ENCODE measurements around the gene SGCA.

The SGCA gene

GRCh38 chr17:50168319-50168718 is 2.5 kb downstream of the SGCA start:
- Histone ChIP-seq H3K9me3 (ENCODE audit: control insufficient read depth, low read length) (no peaks in the 10 kb centered on the region), H3K27me3 (ENCODE audit: control insufficient read depth, insufficient read depth, low read length) (peaks cover 5% of the 10 kb centered on the region), H3K36me3 (ENCODE audit: control insufficient read depth, insufficient read depth, low read length) (no peaks in the 10 kb centered on the region), H3K9ac (ENCODE audit: low read length) (no peak overlapping the region), H3K4me3 (ENCODE audit: low read length) (no peak overlapping the region), H3K4me1 (ENCODE audit: control insufficient read depth, insufficient read depth, low read length) (no peaks in the 10 kb centered on the region)

- no peaks in the 10 kb centered on the region for H3K4me1 ChIP-seq (ENCODE audit: control insufficient read depth, insufficient read depth, low read length)
- H3K9ac ChIP-seq (ENCODE audit: low read length), result no peak overlapping the region
- no peak overlapping the region for H3K4me3 ChIP-seq (ENCODE audit: low read length)
- H3K27me3 ChIP-seq (ENCODE audit: control insufficient read depth, insufficient read depth, low read length), result peaks cover under 1% of the 10 kb centered on the region
- no peaks in the 10 kb centered on the region for H3K36me3 ChIP-seq (ENCODE audit: control insufficient read depth, insufficient read depth, low read length)
- H3K9me3 ChIP-seq (ENCODE audit: control insufficient read depth, low read length), result no peaks in the 10 kb centered on the region
Observed at GRCh38 chr17:50169121-50169764, 3.4 kb downstream of the SGCA start.

- no peak overlapping the region for H3K9ac ChIP-seq (ENCODE audit: low read length)
- no peaks in the 10 kb centered on the region for H3K4me1 ChIP-seq (ENCODE audit: control insufficient read depth, insufficient read depth, low read length)
- H3K36me3 ChIP-seq (ENCODE audit: control insufficient read depth, insufficient read depth, low read length), result no peaks in the 10 kb centered on the region
- H3K9me3 ChIP-seq (ENCODE audit: control insufficient read depth, low read length), result no peaks in the 10 kb centered on the region
- no peak overlapping the region for H3K4me3 ChIP-seq (ENCODE audit: low read length)
- H3K27me3 ChIP-seq (ENCODE audit: control insufficient read depth, insufficient read depth, low read length), result no peaks in the 10 kb centered on the region
Observed at GRCh38 chr17:50169881-50170459, 4.2 kb downstream of the SGCA start.

GRCh38 chr17:50170662-50171370 is 5.0 kb downstream of the SGCA start:
- Histone ChIP-seq H3K4me3 (ENCODE audit: low read length) (no peak overlapping the region), H3K27me3 (ENCODE audit: control insufficient read depth, insufficient read depth, low read length) (no peaks in the 10 kb centered on the region), H3K9me3 (ENCODE audit: control insufficient read depth, low read length) (no peaks in the 10 kb centered on the region), H3K36me3 (ENCODE audit: control insufficient read depth, insufficient read depth, low read length) (no peaks in the 10 kb centered on the region), H3K9ac (ENCODE audit: low read length) (no peak overlapping the region), H3K4me1 (ENCODE audit: control insufficient read depth, insufficient read depth, low read length) (peaks cover 4% of the 10 kb centered on the region)

GRCh38 chr17:50171371-50172071 is 5.7 kb downstream of the SGCA start:
- Histone ChIP-seq H3K36me3 (ENCODE audit: control insufficient read depth, insufficient read depth, low read length) (no peaks in the 10 kb centered on the region), H3K4me3 (ENCODE audit: low read length) (no peak overlapping the region), H3K27me3 (ENCODE audit: control insufficient read depth, insufficient read depth, low read length) (no peaks in the 10 kb centered on the region), H3K9me3 (ENCODE audit: control insufficient read depth, low read length) (no peaks in the 10 kb centered on the region), H3K9ac (ENCODE audit: low read length) (no peak overlapping the region), H3K4me1 (ENCODE audit: control insufficient read depth, insufficient read depth, low read length) (peaks cover 11% of the 10 kb centered on the region)

- no peaks in the 10 kb centered on the region for H3K27me3 ChIP-seq (ENCODE audit: control insufficient read depth, insufficient read depth, low read length)
- H3K9me3 ChIP-seq (ENCODE audit: control insufficient read depth, low read length), result no peaks in the 10 kb centered on the region
- H3K4me1 ChIP-seq (ENCODE audit: control insufficient read depth, insufficient read depth, low read length), result peaks cover 16% of the 10 kb centered on the region
- H3K4me3 ChIP-seq (ENCODE audit: low read length), result no peak overlapping the region
- no peak overlapping the region for H3K9ac ChIP-seq (ENCODE audit: low read length)
- no peaks in the 10 kb centered on the region for H3K36me3 ChIP-seq (ENCODE audit: control insufficient read depth, insufficient read depth, low read length)
Observed at GRCh38 chr17:50172130-50172529, 6.3 kb downstream of the SGCA start.

- no peaks in the 10 kb centered on the region for H3K36me3 ChIP-seq (ENCODE audit: control insufficient read depth, insufficient read depth, low read length)
- H3K9me3 ChIP-seq (ENCODE audit: control insufficient read depth, low read length), result no peaks in the 10 kb centered on the region
- no peak overlapping the region for H3K4me3 ChIP-seq (ENCODE audit: low read length)
- H3K9ac ChIP-seq (ENCODE audit: low read length), result no peak overlapping the region
- no peaks in the 10 kb centered on the region for H3K27me3 ChIP-seq (ENCODE audit: control insufficient read depth, insufficient read depth, low read length)
- H3K4me1 ChIP-seq (ENCODE audit: control insufficient read depth, insufficient read depth, low read length), result peaks cover 22% of the 10 kb centered on the region
Observed at GRCh38 chr17:50172936-50173334, 7.1 kb downstream of the SGCA start.

GRCh38 chr17:50173335-50173941 is 7.6 kb downstream of the SGCA start:
- no peak overlapping the region for H3K9ac ChIP-seq (ENCODE audit: low read length)
- no peaks in the 10 kb centered on the region for H3K36me3 ChIP-seq (ENCODE audit: control insufficient read depth, insufficient read depth, low read length)
- no peaks in the 10 kb centered on the region for H3K27me3 ChIP-seq (ENCODE audit: control insufficient read depth, insufficient read depth, low read length)
- no peaks in the 10 kb centered on the region for H3K9me3 ChIP-seq (ENCODE audit: control insufficient read depth, low read length)
- H3K4me1 ChIP-seq (ENCODE audit: control insufficient read depth, insufficient read depth, low read length), result peaks cover 28% of the 10 kb centered on the region
- H3K4me3 ChIP-seq (ENCODE audit: low read length), result no peak overlapping the region

- H3K27me3 ChIP-seq (ENCODE audit: control insufficient read depth, insufficient read depth, low read length), result no peaks in the 10 kb centered on the region
- H3K9ac ChIP-seq (ENCODE audit: low read length), result no peak overlapping the region
- peaks cover 32% of the 10 kb centered on the region for H3K4me1 ChIP-seq (ENCODE audit: control insufficient read depth, insufficient read depth, low read length)
Observed at GRCh38 chr17:50174444-50174843, 8.6 kb downstream of the SGCA start.

GRCh38 chr17:50175035-50175807 is 9.4 kb downstream of the SGCA start:
- Histone ChIP-seq H3K4me1 (ENCODE audit: control insufficient read depth, insufficient read depth, low read length) (peaks cover 32% of the 10 kb centered on the region), H3K9ac (ENCODE audit: low read length) (no peak overlapping the region), H3K27me3 (ENCODE audit: control insufficient read depth, insufficient read depth, low read length) (no peaks in the 10 kb centered on the region), H3K36me3 (ENCODE audit: control insufficient read depth, insufficient read depth, low read length) (no peaks in the 10 kb centered on the region), H3K9me3 (ENCODE audit: control insufficient read depth, low read length) (no peaks in the 10 kb centered on the region), H3K4me3 (ENCODE audit: low read length) (no peak overlapping the region)

More at GRCh38 chr17:50174444-50174843, 8.6 kb downstream of the SGCA start:
- Histone ChIP-seq H3K36me3 (ENCODE audit: control insufficient read depth, insufficient read depth, low read length) (no peaks in the 10 kb centered on the region), H3K9me3 (ENCODE audit: control insufficient read depth, low read length) (no peaks in the 10 kb centered on the region), H3K4me3 (ENCODE audit: low read length) (no peak overlapping the region)

GRCh38 chr17:50176559-50177357 is 11.0 kb downstream of the SGCA start:
- Histone ChIP-seq H3K4me1 (ENCODE audit: control insufficient read depth, insufficient read depth, low read length) (peaks cover 32% of the 10 kb centered on the region), H3K9me3 (ENCODE audit: control insufficient read depth, low read length) (no peaks in the 10 kb centered on the region), H3K36me3 (ENCODE audit: control insufficient read depth, insufficient read depth, low read length) (no peaks in the 10 kb centered on the region), H3K27me3 (ENCODE audit: control insufficient read depth, insufficient read depth, low read length) (no peaks in the 10 kb centered on the region), H3K9ac (ENCODE audit: low read length) (no peak overlapping the region), H3K4me3 (ENCODE audit: low read length) (no peak overlapping the region)
